Activated CD8-positive, alpha-beta memory T cell treated with anti-CD3 and anti-CD28 coated beads for 48 hours (primary cell): Measurements from ENCODE around the gene CNDP2.

Source experiments
- DNase-seq, 3 experiments: peaks; one replicate each; pipeline ENCODE4 v3.0.0-alpha.2; 2020; ENCODE audit warnings: low read depth in 2 of 3, low spot score in 2 of 3

Gene CNDP2

GRCh38 chr18:74569401-74569800 is 73.2 kb downstream of the CNDP2 start:
- no peak for DNase-seq

- DNase-seq, result no peak
Measured at GRCh38 chr18:74570266-74570665, 74.1 kb downstream of the CNDP2 start.

DNA sequence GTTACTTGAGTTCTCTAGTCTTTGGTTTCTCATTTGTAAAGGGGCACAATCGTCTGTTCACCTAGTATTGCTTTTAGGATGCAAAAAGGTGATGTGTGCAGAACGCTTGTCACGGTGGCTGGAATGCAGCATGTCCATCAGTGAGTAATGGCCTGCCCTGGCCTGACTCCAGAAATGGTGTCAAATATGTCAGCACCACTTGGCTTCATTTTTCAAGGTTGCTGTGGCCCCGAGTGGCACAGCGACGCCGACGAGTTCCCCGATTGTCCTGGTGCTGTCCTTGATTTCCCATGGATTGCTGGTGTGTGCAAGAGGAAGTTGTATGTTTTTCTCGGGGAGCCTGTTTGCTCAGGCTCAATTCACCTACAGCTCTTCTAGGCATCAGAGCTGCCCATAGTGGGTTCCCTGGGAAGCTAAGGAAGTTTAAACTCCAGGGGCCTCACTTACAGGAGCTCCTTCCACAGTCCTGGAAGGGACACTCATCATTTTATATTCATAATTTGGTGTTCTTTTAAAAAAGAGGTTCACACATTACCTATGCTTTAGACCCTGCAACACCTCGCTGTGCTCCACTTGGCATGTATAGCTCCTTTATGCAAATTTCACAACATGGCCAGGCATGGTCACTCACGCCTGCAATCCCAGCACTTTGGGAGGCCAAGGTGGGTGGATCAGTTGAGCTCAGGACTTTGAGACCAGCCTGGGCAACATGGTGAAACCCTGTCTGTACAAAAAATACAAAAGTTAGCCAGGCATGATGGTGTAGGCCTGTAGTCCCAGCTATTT is 75.9 kb downstream of the CNDP2 start:
- DNase-seq, result no peak

GRCh38 chr18:74573053-74573452 is 76.9 kb downstream of the CNDP2 start:
- DNase-seq, result no peak
